Measurements from ENCODE around the gene WIPF1.

WIPF1 gene

DNA sequence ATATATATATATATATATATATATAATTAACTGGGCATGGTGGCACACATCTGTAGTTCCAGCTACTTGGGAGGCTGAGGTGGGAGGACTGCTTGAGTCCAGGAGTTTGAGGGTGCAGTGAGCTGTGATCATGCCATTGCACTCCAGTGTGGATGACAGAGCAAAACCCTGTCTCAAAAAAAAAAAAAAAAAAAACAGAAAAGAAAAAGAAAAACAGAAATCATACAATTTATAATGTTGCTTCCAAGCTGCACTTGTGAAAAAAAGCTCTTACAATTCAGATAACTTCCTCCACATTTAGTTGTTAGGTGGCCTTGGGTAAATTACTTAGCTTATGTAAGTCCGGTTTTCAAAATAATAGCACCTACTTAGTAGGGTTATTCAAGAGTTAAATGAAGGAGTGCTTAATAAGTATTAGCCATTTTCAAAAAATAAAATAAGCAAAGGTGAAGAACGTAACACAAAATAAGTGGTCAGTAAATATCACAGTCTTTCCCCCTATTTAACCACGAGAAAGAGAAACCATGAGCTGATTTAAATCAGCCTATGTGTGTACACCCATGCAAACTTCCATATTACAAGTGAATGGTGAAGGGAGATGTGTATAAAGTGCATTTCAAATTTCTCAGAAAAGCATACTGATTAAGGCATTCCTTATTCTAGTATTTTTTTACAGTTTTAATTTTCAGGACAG, 2.3 kb downstream of the WIPF1 start:
- no peak for DNase-seq (ENCODE audit: low spot score)

- no peak for DNase-seq (ENCODE audit: low spot score)
Observed at GRCh38 chr2:174594456-174594855, 3.1 kb downstream of the WIPF1 start.

- DNase-seq (ENCODE audit: low spot score): peak; percentile 77
Observed at GRCh38 chr2:174593574-174594203, 3.9 kb downstream of the WIPF1 start.

DNA sequence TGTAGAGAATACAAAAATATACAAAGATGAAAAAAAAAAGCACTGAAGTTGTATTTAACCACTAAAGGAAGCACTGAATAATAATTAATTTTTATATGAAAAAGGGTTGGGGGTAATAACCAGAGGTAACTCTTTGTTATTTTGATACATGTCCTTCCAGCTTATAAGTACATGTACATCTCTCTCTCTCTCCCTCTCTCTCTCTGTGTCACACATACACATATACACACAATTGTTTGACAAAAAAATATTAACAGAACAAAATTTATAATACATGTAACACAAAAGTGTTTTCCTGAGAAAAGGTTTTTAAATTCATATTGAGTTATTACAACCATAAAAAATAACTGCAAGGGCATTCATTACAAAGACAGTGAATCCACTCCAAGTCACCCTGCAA, 4.6 kb downstream of the WIPF1 start:
- no peak for DNase-seq (ENCODE audit: low spot score)

DNA sequence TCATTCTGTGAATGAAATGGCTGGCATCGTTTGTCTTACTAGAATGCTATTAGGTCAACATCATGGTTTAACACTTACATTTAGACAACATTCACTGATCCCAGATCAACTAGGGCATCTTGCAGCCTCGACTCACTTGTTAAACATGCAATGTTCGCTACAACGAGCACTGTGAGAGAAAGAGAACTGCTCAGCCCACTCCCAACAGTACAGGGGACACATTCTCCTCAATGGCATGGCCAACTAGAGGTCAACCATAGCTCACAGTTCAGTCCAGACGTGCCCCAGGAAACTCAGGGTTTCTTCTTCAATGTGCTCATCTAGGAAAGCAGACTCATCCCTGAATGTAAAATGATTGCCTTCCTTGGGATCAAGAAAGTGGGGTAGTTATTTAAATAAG, 5.9 kb downstream of the WIPF1 start:
- DNase-seq (ENCODE audit: low spot score): no peak

GRCh38 chr2:174590928-174591648, 6.5 kb downstream of the WIPF1 start:
- no peak for DNase-seq (ENCODE audit: low spot score)

DNA sequence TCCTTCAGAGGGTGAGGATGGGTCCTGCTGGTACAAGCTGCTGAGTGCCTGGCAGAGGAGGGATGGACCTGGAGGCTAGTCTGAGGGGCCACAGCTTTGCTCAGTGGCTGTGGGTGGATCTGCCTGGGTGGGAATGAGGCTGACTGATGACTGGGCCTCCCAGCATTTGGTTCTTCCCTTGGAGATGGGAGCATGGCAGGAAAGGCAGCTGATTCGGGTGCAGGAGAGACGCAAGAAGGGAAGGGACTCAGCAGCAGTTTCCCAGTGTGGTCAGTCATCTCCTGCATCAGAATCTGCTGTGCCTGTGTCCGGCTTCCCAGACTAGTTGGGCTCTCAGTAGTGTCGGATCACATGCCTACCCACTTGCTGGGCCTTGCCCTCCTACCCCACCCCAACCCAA, 7.3 kb downstream of the WIPF1 start:
- no peak for DNase-seq (ENCODE audit: low spot score)

DNA sequence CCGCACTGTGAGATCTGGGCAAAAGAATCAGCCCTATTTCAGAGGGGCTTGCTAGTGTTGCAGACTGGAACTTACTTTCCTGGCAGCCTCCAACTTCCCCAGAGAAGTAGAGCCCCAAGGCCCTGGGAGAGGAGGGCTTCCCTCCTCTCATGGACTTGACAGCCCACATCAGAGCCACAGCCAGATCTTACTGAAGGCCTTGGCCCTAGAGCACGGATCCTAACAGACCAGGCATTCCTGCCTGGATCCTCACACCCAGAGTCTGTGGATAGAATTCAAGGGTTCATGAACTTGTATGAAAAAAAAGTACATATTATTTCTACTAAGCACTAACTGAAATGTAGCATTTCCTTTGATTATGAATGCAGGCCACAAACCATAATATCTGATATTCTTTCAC, 8.3 kb downstream of the WIPF1 start:
- no peak for DNase-seq (ENCODE audit: low spot score)

GRCh38 chr2:174588463-174588862, 9.1 kb downstream of the WIPF1 start:
- no peak for DNase-seq (ENCODE audit: low spot score)

- no peak for DNase-seq (ENCODE audit: low spot score)
Observed at GRCh38 chr2:174587579-174587978, 10.0 kb downstream of the WIPF1 start.

DNA sequence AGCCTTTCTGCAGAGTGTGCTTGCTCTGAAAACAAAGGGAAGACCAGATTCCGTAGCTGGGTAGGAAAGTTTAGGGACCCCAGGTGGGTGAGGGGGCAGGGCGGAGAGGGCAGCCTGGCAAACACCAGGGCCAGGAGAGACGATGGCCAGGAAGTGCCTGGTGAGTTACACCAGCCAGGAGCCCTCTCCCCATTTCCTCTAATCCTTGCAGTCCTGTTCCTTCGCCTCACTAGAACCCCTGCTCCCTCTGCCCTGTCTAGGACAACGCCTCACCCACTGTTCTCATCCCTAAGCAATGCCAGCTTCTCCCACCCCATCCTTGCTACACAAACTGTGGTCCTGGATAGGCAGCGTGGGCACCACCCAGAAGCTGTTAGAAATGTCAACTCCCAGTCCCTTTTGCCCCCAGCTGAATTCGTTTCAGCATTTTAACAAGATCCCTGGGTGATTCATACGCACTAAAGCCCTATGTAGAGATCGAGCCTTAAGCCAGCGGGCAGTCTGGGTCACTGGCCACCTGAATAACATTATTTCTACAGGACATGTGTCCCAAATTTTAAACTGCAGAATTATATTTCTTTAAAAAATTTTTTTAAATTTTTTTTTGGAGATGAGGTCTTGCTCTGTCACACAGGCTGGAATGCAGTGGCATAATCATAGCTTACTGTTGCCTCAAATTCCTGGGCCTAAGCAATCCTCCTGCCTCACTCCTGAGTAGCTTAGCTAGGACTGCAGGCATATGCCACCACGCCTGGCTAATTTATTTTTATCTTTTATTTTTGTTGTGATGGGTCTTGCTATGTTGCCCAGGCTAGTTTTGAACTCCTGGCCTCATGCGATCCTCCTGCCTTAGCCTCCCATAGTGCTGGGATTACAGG, 10.9 kb downstream of the WIPF1 start:
- DNase-seq (ENCODE audit: low spot score): no peak

- no peak for DNase-seq (ENCODE audit: low spot score)
Observed at GRCh38 chr2:174585657-174586252, 11.8 kb downstream of the WIPF1 start.

GRCh38 chr2:174585146-174585545, 12.5 kb downstream of the WIPF1 start:
- no peak for DNase-seq (ENCODE audit: low spot score)

- no peak for DNase-seq (ENCODE audit: low spot score)
Observed at GRCh38 chr2:174581491-174581890, 16.1 kb downstream of the WIPF1 start.

DNA sequence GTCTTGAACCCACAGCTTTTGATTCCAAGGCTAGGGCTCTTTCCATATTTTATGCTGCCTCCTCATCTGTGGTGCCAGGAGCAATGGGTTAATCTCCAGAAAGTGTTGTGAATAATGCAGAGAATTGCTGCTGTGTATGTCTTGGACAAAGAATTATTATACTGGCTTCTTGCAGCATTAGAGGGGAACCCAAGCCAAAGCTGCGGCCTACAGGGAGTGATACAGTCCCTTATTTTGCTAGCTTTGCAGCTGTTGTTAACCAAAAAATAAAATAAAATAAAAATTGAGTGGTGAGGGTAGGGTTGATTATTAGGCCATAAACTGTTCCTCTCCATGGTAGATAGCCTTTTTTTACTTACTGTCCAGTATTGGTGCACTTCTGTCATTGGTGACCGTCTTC, 16.7 kb downstream of the WIPF1 start:
- DNase-seq (ENCODE audit: low spot score): no peak

DNA sequence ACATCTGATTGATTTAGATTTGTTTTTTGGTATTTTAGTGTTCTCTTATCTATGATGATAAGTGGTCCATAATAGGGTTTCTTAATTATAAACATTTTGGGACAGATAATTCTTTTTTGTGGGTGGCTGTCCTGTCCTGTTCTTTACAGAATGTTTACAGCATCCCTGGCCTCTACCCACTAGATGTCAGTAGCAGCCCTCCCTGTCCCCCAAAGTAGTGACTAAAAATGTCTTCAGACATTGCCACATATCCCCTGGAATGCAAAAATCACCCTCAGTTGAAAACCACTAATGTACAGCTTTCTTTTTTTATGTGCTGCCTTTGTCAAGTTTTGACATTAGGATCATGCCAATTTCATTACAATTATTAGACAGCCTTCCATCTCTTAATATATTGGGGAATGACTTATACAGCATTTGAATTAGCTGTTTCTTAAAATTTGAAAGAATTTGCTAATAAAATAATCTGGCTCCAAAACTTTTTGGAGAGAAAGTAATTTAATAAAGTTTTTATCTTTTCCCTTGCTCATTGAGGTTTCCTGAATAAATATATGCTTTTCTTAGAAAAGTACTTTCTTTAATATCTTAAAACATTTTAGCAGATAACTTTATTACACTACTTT, 19.5 kb downstream of the WIPF1 start:
- DNase-seq (ENCODE audit: low spot score): peak; percentile 45

DNA sequence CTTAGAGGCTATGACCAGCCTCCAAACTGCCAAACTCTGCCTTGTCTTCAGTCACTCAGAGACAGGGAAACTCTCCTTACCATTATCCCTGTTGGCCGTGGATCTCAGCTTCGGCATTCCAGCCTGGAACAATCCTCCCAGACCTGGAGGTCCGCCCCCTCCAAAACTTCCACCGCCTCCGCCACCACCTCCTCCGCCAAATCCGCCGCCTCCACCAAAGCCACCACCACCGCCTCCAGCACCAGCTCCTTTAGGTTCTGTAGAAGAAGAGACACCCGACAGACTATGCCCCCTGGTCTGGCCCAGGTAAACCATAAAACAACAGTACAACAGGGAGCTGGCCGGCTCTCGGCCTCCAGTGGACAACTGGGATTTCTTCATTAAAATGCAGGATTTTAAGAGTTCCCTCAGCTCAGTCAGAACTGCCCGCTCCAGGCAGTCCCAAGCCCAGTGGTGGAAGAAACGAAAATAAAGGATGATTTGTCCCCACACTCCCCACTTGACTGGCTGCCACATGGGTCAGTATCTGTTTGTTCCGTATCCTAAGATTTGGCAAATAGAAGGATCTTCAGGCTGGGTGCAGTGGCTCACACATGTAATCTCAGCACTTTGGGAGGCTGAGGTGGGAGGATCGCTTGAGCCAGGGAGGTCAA, 22.4 kb downstream of the WIPF1 start:
- no peak for DNase-seq (ENCODE audit: low spot score)

DNA sequence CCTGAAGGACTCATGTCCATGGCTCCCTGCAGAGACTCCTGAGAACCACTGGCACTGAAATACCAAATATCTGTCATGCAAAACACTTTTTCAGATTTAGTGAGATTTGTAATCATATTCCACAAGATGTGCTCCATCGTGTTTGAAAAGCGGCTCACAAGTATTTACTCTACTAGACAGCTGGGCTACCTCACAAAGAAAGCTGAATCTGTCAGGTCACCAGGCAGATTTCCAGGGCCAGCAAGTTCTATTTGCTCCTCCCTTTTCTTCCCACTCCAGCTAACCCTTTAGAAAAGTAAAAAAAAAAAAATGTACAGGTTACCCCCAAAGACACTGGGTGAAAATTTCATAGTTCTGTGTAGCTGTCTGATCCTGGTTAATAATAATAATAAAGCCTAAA, 22.9 kb downstream of the WIPF1 start:
- DNase-seq (ENCODE audit: low spot score): no peak

- no peak for DNase-seq (ENCODE audit: low spot score)
Observed at GRCh38 chr2:174573621-174574081, 24.0 kb downstream of the WIPF1 start.

GRCh38 chr2:174572556-174572955, 25.0 kb downstream of the WIPF1 start:
- no peak for DNase-seq (ENCODE audit: low spot score)
